Activated T-cell treated with anti-CD3 and anti-CD28 coated beads, Interleukin-2, amount 50 U/mL, for 48 hours (primary cell): ENCODE measurements around the gene TMEM131L.

Experiments
- DNase-seq, 2 experiments: peaks; one replicate each; pipeline ENCODE4 v3.0.0-alpha.2; 2020

Gene TMEM131L

GRCh38 chr4:153481478-153481877, 15.3 kb downstream of the TMEM131L start:
- no peak for DNase-seq

GRCh38 chr4:153483432-153484418, 17.6 kb downstream of the TMEM131L start:
- no peak for DNase-seq

- DNase-seq, result no peak
These were observed 19.2 kb downstream of the TMEM131L start for GRCh38 chr4:153485359-153485758.

- DNase-seq, result no peak
These were observed 19.7 kb downstream of the TMEM131L start for GRCh38 chr4:153485860-153486259.

- peak; percentile 51 to 57 for DNase-seq
These were observed 20.4 kb downstream of the TMEM131L start for GRCh38 chr4:153486281-153487151.

- peak; percentile 85 to 87 for DNase-seq
These were observed 22.1 kb downstream of the TMEM131L start for GRCh38 chr4:153488006-153488891.

GRCh38 chr4:153489856-153490558, 23.8 kb downstream of the TMEM131L start:
- DNase-seq, result no peak

GRCh38 chr4:153490985-153491483, 24.9 kb downstream of the TMEM131L start:
- DNase-seq, result no peak

- no peak for DNase-seq
These were observed 28.4 kb downstream of the TMEM131L start for GRCh38 chr4:153494562-153494961.

- DNase-seq, result no peak
These were observed 29.5 kb downstream of the TMEM131L start for GRCh38 chr4:153495480-153496193.

GRCh38 chr4:153497091-153497531, 31.0 kb downstream of the TMEM131L start:
- peak; percentile 62 to 65 for DNase-seq

GRCh38 chr4:153497988-153498967, 32.1 kb downstream of the TMEM131L start:
- DNase-seq, result no peak

GRCh38 chr4:153499005-153499404, 32.8 kb downstream of the TMEM131L start:
- no peak for DNase-seq

GRCh38 chr4:153501578-153501977, 35.4 kb downstream of the TMEM131L start:
- DNase-seq, result no peak

GRCh38 chr4:153502584-153502983, 36.4 kb downstream of the TMEM131L start:
- no peak for DNase-seq

- no peak for DNase-seq
These were observed 40.5 kb downstream of the TMEM131L start for GRCh38 chr4:153506341-153507309.

- DNase-seq, result no peak
These were observed 41.3 kb downstream of the TMEM131L start for GRCh38 chr4:153507310-153508073.
